Colonic mucosa (tissue), 4 donors: ENCODE measurements around the gene ADSS1. TPM values are rescaled to one million over a fixed set of nuclear protein-coding genes. Genes with fewer than 3 reads are reported as not detected.
A peak's percentile ranks its signal among the peaks of the same experiment; 100 is the strongest.

Source experiments
- DNase-seq: peaks from one replicate; pipeline ENCODE4 v3.0.0-alpha.2; 2020
- H3K27ac ChIP-seq: fragments of 200-600 bp; one replicate; pipeline ENCODE4 v1.8.0; 2021
- H3K27me3 ChIP-seq: fragments of 200-600 bp; one replicate; pipeline ENCODE4 v1.8.0; 2021
- H3K36me3 ChIP-seq: fragments of 200-600 bp; one replicate; pipeline ENCODE4 v1.8.0; 2021
- H3K4me1 ChIP-seq: fragments of 200-600 bp; one replicate; pipeline ENCODE4 v1.8.0; 2021; ENCODE audit warnings: mild to moderate bottlenecking
- H3K4me3 ChIP-seq: fragments of 200-600 bp; one replicate; pipeline ENCODE4 v1.8.0; 2021
- H3K9ac ChIP-seq, 2 donors: one replicate each; pipeline ENCODE4 v1.7.0; 2013; ENCODE audit warnings: control low read depth in 2 of 2, low read depth in 2 of 2, low read length in 2 of 2
- H3K9me3 ChIP-seq: fragments of 200-600 bp; one replicate; pipeline ENCODE4 v1.8.0; 2021
- intact Hi-C: fragments of 100-400 bp; cut with DNase I; formaldehyde crosslinking; loops from one replicate; pipeline ENCODE4 v1.14.1; 2022
- total RNA-seq, 2 donors: library from RNA; stranded (reverse); fragmentation: NEBNext Ultra II Directional in 1 of 2; extraction: Animal tissue kit (Norgen Biotek cat#: 25700) in 1 of 2; gene quantifications; one replicate each; pipeline ENCODE4 v1.2.1, GENCODE V29; 2021
- TF ChIP-seq, protein P1 (sequence below): fragments of 200-600 bp; IDR thresholded peaks from one replicate; pipeline ENCODE4 v1.8.0; 2022; ENCODE audit warnings: antibody characterized with exemption, mild to moderate bottlenecking
- donor health status: healthy.
- donor health status: DM: no; HTN: no; CAD: no.
- donor health status: DM: no; HTN: no; CAD: no.

ADSS1 gene
- total RNA-seq, 2 donors from 2014 or later, result 3.5 to 4.0 TPM

DNA sequence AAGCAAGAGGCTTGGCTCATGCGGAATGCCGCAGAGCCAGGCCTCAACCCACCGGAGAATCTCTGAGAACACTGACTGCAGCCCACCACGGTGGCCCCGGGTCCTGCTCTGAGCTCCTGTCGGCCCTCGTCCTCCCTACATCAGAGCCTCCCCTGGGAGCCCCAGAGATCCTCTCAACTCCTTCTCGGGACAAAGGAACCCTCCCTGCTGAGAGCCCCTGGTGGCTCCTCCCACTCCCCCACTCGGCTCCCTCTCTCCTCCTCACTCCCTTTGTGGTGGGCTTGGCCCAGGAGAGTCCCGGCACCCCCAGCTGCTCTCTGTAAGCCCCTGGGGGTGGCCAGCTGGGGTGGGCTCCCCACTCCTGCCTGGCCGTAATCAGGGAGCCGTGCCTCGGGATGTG lies 45.7 kb upstream of the ADSS1 start:
- intact Hi-C loops, result no loop called here
- TF ChIP-seq, protein P1, sequence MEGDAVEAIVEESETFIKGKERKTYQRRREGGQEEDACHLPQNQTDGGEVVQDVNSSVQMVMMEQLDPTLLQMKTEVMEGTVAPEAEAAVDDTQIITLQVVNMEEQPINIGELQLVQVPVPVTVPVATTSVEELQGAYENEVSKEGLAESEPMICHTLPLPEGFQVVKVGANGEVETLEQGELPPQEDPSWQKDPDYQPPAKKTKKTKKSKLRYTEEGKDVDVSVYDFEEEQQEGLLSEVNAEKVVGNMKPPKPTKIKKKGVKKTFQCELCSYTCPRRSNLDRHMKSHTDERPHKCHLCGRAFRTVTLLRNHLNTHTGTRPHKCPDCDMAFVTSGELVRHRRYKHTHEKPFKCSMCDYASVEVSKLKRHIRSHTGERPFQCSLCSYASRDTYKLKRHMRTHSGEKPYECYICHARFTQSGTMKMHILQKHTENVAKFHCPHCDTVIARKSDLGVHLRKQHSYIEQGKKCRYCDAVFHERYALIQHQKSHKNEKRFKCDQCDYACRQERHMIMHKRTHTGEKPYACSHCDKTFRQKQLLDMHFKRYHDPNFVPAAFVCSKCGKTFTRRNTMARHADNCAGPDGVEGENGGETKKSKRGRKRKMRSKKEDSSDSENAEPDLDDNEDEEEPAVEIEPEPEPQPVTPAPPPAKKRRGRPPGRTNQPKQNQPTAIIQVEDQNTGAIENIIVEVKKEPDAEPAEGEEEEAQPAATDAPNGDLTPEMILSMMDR, result no peak
- Histone ChIP-seq H3K9me3 (no peaks in the 10 kb centered on the region), H3K36me3 (no peaks in the 10 kb centered on the region), H3K27ac (peak overlapping the region; percentile 81), H3K4me3 (peak overlapping the region; percentile 43), H3K4me1 (peaks cover 38% of the 10 kb centered on the region), H3K27me3 (no peaks in the 10 kb centered on the region), H3K9ac (peak overlapping the region; percentile 59 to 79)
- peak; percentile 35 for DNase-seq

DNA sequence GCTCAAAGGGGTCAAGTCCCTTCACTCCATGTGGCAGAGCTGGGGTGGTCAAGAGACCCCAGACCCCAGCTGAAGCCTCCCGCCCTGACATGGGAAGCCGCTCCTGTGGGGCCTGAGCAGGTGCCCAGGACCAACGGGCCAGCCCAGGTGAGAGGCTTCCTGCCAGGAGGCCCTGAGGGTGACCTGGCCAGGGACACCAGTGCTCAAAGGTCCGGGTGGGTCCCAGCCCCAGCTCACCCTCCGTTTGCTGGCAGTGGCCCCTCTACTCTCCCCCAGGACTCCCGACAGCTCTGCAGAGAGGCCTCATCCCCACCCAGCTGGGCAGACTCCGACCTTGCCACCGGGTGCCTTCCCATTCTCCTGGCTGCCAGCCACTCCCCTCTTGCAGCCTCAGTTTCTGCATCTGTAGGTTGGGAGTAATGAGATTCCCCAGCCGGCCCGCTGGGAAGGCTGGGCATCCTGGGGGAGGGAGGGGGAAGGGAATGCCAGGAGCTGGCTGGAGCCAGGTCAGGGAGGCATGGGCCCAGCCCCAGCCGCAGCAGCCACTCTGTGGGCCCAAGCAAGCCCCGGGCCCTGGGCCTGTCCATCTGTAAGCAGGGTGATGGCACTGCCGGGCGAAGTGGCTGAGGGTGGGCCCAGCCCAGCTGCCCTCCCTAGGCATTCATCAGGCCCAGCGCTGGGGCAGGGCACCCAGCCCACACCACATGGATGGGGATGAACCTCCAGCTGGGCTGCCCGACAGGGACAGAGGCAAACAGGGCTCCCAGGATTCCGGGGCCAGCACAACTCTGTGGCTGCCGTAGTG lies 44.9 kb upstream of the ADSS1 start:
- H3K4me1 ChIP-seq, result peaks cover 38% of the 10 kb centered on the region
- TF ChIP-seq, protein P1, result no peak
- no peaks in the 10 kb centered on the region for H3K36me3 ChIP-seq
- intact Hi-C loops, result no loop called here
- H3K9me3 ChIP-seq, result no peaks in the 10 kb centered on the region
- DNase-seq, result peak; percentile 23
- H3K4me3 ChIP-seq, result no peak overlapping the region
- no peaks in the 10 kb centered on the region for H3K27me3 ChIP-seq
- H3K9ac ChIP-seq, result peak overlapping the region; percentile 59 to 84
- peak overlapping the region; percentile 91 for H3K27ac ChIP-seq

DNA sequence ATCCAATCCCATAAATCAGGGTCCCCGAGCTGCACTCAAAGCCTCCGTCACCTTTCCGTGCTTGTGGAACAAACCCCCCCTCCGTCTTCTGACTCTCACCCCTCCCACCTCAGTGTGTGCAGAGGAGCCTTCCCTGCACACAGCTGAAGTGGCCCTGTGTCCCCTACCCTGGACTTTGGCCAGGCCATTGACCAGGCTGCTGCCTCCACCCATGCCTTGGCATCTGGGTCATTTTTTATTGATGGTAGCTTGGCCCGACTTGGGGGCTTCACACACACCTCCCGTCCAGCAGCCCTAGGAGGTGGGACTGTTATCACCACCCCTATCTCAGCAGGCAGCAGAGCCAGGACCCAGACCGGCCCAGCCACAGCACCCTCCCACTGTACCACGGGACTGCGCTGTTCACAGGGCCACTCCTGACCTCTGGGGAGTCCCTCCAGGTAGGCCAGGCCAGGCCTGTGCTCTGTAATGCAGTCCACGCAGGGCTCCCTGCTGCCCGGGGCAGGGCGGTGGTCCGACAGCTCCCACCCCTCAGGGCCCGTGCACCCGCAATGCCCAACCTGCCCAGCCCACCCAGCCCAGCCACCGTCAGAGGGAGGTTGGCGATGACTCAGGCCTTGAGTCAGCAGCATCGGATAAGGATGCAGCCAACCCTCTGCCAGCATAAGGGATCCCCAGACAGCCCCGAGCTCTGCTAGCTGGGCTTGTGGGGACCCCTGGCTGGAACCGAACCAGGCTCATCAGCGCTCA lies 43.8 kb upstream of the ADSS1 start:
- peak; percentile 74 for DNase-seq
- H3K27me3 ChIP-seq, result no peaks in the 10 kb centered on the region
- intact Hi-C loops, result no loop called here
- no peak overlapping the region for H3K4me3 ChIP-seq
- H3K27ac ChIP-seq, result peak overlapping the region; percentile 91
- peak overlapping the region; percentile 30 to 84 for H3K9ac ChIP-seq
- peaks cover 38% of the 10 kb centered on the region for H3K4me1 ChIP-seq
- no peaks in the 10 kb centered on the region for H3K9me3 ChIP-seq
- TF ChIP-seq, protein P1, result no peak
- no peaks in the 10 kb centered on the region for H3K36me3 ChIP-seq

DNA sequence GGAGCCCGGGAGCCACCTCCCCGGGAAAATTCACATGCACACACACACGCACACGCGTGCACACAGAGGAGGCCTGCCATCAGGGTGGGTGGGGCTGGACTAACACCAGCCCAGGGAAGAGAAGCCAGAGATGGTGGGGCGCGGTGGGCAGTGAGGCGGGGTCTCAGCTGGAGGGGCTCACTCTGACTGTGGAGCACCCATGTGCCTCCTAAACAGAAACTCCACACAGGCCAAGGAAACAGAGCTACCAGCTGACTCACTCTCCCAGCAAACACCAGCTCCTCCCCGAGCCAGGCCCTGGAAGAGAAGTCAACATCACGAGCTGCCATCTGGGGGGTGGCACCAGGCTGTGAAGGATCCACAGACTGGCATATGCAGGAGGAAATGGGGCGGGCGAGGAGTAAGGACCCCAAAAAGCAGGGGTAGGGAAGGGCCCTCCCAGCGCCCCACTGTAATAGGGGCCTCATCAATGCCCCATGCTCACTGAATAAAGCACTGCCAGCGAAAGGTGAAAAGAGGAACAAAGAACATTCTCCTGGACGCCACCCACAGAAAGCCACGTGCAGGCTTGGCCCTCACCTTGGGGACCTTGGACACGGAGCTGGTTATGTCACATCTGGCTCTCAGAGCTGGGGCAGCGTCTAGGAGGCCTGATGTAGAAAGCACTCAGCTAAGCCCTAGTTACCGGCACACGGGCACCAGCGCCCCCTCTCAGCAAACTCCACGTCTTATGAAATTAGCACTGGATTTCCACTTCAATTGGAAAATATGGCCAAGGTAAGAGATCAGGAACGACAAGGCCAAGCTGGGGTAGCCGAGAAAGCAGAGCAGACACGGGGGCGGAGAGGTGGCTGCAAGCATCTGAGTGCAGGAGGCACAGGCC lies 43.0 kb upstream of the ADSS1 start:
- DNase-seq, result peak; percentile 87
- Histone ChIP-seq H3K27ac (peak overlapping the region; percentile 91), H3K4me3 (no peak overlapping the region), H3K4me1 (peaks cover 38% of the 10 kb centered on the region), H3K27me3 (no peaks in the 10 kb centered on the region), H3K9ac (peak overlapping the region; percentile 64 to 84), H3K9me3 (no peaks in the 10 kb centered on the region), H3K36me3 (no peaks in the 10 kb centered on the region)
- TF ChIP-seq, protein P1, result no peak
- intact Hi-C loops, result no loop called here

DNA sequence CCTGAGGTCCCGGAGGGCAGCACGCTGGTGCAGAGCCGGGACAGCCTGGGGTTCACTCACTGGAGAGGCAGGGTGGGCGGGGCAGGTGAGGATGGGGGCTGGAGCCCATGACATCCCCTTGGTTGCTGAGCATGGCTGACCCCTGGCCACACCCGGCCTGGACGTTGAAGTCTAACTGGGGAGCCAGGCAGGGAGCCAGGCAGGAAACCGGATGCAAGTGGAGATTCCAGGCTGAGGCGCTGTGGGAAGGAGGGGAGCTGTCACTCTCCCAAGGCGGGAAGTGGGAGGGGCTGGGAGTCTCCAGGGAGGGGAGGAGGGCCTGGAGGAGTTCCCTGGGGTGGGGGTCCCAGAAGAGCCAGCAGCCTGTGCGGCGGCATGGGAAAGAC lies 42.3 kb upstream of the ADSS1 start:
- Histone ChIP-seq H3K9ac (peak overlapping the region; percentile 64 to 84), H3K36me3 (no peaks in the 10 kb centered on the region), H3K27me3 (no peaks in the 10 kb centered on the region), H3K9me3 (no peaks in the 10 kb centered on the region), H3K4me3 (no peak overlapping the region), H3K27ac (peak overlapping the region; percentile 91), H3K4me1 (peaks cover 38% of the 10 kb centered on the region)
- DNase-seq, result peak; percentile 96
- intact Hi-C loops, result no loop called here
- TF ChIP-seq, protein P1, result no peak
